Stimulated activated CD4-positive, alpha-beta T cell treated with anti-CD3 and anti-CD28 coated beads, TNF-alpha, amount 100 ng/mL, for 4 hours (primary cell): ENCODE measurements around the gene AGO3.
"Not testable (repeated sequence)": the region's sequence is repeated elsewhere in the genome, so short reads cannot be mapped to it uniquely, and the experiment has no call there.

ENCODE experiments used
- DNase-seq, 3 experiments: peaks; one replicate each; pipeline ENCODE4 v3.0.0-alpha.2; 2020; ENCODE audit warnings: low read depth in 3 of 3

The AGO3 gene

DNA sequence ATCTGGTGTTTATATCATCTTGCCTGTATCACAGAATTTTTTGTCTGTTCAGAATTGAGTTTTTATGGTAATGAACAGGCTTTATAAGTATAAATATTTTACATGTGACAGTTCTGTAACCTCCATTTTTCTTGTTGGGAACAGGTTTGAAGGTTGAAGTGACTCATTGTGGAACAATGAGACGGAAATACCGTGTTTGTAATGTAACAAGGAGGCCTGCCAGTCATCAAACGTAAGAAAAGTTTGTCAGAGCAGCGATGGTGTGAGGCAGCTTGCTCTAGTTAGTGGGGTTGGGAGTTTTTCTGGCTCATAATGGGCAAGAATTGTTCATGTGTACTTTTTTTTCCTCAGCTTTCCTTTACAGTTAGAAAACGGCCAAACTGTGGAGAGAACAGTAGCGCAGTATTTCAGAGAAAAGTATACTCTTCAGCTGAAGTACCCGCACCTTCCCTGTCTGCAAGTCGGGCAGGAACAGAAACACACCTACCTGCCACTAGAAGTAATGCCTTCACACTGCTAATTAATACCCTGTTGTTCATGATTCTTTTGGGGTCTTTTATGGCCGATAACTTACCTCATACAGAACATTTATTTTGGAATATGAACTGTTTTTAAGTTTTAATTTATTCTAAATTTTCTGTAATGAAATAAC lies 77.8 kb downstream of the AGO3 start:
- DNase-seq = no peak

DNA sequence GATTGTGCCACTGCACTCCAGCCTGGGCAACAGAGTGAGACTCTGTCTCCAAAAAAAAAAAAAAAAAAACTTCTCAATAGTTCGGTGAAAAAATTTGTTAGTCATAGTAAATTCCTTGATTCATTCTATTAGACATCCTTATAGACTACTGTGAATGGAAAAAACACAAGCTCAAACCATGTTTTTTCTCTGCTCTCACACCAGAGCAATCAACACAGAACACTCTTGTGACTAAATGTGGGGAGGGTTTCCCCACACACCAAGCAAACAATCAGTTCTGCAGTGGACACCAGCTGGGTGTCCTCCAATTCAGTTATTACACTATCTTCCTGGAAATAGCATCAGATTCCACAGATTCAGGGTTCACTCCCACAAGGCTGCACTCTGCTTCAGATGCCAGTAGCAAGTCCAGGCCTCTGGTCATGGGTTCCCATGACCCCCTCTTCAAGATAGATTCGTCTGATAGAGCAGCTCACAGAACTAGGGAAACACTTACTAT lies 83.9 kb downstream of the AGO3 start:
- no peak for DNase-seq

DNA sequence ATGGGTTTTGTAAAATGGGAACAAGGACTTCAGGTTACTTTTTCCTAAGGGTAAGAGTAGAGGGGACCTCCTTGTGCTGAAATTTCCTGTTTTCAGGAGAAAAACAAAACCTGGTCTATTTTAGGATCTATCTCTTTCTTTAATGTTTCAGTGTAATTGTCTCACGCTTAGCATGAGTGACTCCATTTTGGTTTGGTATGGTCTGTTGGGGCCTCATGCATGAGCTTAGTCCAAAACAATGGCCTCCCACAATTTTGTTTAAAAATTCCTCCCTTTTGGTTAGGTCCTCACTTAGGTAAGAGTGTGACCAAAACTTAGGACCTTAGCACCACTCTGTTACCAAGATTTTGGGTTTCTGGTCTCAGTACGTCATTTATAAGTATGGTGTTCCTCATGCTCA lies 85.8 kb downstream of the AGO3 start:
- DNase-seq = no peak

DNA sequence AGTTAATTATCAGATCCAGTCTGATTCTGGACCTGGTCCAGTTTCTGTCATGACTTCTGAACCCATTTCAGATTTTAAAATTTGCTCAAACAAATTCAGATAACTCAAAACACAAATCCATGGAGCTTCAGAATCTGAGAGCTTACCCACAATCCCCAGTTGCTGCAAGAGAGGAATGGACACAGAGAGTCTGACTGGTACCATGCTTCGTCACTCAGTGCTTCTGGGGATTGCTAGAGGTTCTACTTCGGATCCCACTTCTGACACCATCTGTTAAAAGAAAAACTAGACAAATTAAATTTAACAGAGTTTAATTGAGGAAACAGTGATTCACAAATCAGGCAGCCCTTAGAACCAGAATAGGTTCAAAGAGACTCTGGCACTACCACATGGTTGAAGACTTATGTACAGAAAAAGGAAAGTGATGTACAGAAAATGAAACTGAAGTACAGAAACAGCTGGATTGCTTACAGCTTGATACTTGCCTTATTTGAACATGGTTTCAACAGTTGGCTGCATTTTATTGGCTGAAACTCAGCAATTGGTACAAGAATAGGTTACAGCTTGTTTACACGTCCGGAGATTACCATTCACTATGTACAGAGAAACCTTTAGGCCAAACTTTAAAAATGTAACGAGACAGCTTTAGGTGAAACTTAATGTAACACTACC lies 92.3 kb downstream of the AGO3 start:
- DNase-seq = no peak

DNA sequence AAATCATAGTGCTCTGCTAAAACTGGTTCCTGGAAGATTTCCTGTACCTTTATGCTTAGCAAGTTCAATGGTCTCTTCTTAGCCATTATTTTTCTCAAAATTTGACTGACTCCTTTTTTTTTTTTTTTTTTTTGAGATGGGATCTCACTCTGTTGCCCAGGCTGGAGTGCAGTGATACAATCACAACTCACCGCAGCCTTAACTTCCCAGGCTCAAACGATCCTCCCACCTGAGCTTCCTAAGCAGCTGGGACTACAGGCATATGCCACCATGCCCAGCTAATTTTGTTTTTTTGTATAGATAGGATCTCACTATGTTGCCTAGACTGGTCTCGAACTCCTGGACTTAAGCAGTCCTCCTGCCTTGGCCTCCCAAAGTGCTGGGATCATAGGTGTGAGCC lies 93.1 kb downstream of the AGO3 start:
- not testable (repeated sequence) for DNase-seq

DNA sequence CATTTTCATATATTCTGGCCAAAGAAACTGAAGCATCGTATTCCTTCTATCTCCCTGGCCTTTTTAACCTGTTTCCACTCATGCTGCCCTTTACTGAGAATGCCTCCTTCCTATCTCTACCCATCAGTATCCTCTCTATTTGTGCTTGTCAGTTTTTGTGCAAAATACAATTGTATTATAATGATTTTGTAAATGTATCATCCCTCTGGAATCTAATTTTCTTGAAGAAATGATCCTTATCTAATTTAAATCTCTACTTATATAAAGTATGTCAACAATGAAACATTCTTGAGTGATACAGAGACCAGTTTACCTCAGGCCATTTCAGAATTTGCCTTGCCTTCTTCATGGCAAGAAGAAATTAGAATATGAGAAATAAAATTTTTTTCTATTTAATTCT lies 93.9 kb downstream of the AGO3 start:
- DNase-seq = no peak

DNA sequence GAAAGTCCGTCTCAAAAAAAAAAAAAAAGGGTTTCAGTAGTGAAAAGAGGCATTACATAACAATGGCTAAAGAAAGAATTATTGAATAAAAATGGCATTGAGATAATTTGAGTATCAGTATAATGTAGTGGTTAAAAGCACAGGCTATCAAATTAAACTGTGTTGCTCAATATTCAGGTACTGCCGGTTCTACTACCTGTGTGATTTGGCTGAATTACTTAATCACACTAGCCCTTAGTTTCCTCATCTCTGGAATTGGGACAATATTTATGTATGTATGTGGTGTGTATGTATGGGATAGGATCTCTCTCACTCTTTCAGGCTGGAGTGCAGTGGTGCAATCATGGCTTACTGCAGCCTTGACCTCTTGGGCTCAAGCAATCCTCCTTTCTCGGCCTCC lies 96.9 kb downstream of the AGO3 start:
- no peak for DNase-seq

DNA sequence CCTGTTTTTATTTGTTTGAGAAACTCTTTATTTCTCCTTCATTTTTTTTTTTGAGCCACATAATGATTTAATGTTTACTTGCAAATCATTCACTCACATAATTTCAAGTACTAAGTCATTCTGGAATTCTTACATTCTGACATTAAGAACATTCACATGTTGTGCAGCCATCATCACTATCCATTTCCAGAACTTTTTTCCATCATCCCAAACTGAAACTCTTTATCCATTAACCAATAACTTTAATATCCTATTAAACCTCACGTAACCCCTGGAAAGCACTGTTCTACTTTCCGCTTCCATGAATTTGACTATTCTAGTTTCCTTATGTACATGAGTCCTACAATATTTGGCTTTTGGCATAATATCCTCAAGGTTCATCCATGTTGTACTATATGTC lies 100.5 kb downstream of the AGO3 start:
- no peak for DNase-seq

DNA sequence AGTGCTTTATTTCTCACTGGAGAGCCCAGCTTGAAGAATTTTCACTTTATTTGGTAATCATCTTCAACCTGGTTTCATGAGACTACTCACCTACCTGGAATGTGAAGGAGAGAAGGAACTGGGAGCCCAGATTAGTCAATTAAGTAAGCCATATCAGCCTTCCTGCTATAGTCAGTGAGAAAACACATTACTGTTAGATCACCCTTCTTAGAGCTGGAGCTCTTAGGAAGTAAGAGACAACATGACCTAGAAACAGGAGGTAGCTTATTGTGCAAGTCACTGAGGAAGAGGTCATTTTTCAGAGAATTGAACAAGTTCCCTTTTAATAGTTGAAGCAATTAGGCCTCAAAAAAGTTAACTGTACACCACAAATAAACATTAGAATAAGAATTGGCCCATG lies 103.8 kb downstream of the AGO3 start:
- no peak for DNase-seq

DNA sequence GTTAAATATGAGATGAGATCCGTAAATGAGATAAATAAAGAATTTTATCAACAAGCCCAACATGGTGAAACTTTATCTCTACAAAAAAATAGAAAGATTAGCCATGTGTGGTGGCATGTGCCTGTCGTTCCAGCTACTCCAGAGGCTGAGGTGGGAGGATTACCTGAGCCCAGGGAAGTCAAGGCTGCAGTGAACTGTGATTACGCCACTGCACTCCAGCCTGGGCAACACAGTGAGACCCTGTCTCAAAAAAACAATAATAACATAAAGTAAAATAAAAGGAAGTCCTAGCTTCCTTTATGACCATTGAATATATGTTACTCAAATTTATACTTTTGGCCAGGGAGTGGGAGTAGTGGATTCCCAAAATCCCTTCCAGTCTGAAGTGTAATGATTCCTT lies 104.2 kb downstream of the AGO3 start:
- no peak for DNase-seq

DNA sequence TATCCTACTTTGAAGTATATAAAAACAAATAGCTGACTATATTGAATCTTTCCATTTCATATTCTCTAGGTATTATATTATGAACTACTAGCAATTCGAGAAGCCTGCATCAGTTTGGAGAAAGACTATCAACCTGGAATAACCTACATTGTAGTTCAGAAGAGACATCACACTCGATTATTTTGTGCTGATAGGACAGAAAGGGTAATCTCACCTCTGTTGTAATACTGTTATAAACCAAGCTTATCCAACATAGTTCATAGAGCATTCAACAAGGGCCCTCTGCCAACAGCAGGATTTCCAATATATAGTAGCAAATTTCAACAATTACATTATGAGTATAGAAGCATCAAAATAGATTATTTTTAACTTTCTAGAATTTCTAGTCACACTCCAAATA lies 109.3 kb downstream of the AGO3 start:
- no peak for DNase-seq

DNA sequence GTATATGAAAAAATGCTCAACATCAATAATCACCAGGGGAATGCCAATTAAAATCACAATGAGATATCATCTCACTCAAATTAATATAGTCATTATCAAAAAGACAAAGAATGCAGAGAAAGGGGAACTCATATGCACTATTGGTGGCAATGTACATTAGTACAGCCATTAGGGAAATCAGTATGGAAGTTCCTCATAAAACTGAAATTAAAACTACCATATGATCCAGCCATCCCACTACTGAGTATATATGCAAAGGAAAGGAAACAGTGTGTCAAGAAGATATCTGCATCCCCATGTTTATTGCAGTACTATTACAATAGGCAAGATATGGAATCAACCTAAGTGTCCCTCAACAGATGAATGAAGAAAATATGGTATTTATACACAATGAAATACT lies 120.9 kb downstream of the AGO3 start:
- DNase-seq = no peak

DNA sequence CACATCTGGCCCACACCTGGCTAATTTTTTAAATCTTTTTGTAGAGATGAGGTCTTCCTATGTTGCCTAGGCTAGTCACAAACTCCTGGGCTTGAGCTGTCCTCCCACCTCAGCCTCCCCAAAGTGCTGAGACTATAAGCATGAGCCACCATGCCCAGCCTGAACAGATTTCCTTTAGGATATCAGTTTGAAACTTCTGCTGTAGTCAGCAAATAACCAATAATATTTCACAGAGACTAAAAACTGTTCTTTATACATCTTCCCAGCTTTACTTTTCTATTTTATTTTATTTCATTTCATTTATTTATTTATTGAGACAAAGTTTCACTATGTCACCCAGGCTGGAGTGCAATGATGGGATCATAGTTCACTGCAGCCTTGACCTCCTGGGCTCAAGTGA lies 123.1 kb downstream of the AGO3 start:
- no peak for DNase-seq

DNA sequence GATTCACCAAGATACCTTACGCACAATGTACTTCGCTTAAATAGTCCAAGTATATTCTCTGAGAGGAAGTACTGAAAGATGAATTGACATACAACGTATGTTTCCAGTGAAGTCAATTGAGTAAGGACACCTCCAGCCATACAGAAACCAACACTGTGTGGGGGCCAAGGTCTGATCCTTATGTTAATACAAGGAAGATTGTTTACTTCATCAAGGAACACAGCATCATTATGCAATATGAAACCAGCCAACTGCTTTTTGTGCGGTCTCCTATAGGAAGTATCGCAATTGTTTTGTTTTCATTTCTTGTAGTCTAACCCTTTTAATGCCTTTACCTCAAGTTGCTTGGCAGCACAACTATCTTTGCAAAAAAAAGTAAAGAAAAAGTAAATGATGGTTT lies 124.8 kb downstream of the AGO3 start:
- DNase-seq = no peak

DNA sequence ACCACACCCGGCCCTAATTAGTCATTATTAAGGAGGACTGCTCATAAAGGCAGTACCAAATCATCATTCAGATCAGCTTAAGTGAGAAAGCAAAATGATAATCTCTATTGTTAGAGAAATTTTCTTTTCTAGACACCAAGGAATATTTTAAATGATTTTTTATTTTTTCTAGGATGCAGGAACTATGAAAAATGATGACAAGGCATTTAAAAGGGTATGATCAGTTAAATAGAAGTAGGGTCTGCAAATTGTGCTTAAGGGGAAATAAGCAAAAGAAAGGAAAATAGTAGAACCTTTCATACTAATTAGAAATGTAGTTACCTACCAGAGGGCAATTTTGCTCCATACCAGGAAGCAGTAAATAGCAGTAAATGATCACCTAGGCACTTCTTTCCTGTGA lies 131.4 kb downstream of the AGO3 start:
- no peak for DNase-seq

DNA sequence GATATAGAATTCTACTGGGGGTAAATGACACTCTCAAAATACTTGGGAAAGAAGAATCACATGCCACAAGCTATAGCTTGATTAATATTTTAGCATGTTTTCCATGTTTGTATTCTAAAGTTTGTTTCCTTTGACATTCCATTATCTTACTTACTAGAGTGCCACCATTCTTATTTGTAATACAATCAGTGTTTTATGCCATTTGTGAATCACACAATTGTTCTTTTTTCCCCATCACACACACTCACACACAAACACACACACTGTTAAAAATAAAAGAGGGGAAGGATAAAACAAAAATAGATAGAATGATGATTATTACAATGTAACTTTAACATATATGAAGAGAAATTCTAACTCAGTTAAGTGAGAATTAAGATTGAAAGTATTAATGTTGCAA lies 137.0 kb downstream of the AGO3 start:
- no peak for DNase-seq

DNA sequence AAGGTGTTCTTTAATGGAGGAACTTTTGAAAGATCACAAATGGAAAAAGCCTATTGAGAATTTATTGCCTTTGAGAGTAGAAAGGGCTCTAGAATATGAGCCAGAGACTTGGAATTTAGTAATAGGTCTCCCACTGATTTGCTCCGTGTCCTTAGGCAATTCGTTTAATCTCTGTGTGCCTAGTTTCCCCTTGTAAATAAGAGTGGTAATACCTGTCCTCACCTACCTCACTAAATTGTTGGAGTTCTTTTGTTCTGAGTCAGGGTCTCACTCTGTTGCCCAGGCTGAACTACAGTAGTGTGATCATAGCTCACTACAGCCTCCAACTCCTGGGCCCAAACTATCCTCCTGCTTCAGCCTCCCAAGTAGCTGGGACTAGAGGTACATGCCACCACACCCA lies 138.0 kb downstream of the AGO3 start:
- no peak for DNase-seq

DNA sequence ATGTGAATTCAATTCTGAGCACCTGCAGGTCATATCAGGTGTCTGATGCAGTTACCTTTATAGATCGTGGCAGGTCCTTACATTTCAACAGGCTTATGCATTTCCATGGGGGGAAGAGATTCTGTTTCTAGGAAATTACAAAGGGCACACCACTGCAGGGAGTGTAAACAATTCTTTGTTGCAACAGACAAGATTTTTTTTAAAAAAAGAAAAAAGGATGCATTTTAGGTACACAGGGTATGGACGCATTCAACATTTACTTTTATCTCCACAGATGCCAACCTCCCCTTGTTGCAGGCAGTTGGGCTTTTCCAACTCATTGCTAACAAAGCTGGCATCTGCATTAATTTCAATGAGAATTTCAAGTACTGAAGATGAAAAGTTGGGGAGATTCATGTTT lies 139.4 kb downstream of the AGO3 start:
- DNase-seq = no peak

DNA sequence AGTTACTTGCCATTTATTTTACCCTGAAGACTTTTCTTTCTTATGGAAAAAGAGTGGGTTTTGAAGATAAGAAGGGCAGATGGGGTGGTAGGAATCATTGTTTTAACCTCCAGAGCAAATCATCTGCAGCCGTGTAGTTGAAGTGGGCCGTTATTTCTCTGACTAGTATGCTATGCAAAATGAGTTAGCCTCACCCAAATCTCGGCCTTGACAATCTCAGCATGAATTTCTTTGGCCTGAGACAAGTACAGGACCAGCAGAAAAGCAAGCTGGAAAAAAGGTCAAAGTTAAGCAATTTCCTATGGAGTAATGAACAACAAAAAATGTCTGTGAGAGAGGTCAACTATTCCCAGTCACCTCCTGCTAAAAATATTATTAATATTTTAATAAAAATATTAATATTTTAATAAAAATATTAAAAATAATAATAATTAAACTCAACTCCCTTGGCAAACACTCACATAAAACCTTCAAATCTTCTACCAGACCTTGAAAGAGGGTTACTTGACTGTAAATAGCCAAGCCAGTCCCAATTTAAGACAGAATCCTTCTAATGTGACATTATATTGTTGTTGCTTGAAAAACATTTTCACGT lies 146.2 kb downstream of the AGO3 start:
- DNase-seq = no peak

DNA sequence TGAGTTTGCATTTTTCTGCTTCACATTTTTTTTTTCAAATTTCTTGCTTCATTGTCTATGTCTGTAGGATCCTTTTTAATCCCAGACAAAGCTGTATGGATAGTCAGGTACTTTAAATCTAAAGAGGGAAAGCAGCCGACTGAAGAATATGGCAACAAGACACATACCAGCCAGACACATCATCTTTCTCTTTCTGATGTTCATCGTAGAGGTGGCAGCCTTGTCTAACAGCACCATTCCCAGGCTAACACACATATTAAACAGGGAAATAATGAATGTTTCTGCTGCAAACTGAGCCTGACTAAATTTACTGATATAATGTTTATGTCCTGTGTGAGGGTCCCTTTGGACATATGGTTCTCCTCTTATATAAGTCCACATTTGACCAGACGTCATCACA lies 149.3 kb downstream of the AGO3 start:
- DNase-seq = no peak

DNA sequence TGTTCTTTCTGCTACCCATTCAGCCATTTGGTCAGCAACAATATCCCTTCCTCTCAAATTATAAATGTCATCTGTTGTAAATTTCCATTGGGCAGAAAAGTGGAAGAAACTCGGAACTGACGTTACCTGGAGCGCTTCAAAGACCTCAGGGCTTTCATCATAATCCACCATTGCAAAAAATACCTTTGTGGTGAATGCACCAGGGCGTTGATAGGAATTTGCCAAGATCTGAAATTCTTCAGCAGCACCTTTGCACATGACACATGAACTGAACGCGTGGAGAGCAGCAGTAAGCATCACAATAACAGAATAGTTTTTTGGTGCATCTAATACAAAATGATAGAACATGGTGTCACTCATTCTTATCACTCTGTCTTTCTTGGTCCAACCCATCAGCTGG lies 149.9 kb downstream of the AGO3 start:
- no peak for DNase-seq

DNA sequence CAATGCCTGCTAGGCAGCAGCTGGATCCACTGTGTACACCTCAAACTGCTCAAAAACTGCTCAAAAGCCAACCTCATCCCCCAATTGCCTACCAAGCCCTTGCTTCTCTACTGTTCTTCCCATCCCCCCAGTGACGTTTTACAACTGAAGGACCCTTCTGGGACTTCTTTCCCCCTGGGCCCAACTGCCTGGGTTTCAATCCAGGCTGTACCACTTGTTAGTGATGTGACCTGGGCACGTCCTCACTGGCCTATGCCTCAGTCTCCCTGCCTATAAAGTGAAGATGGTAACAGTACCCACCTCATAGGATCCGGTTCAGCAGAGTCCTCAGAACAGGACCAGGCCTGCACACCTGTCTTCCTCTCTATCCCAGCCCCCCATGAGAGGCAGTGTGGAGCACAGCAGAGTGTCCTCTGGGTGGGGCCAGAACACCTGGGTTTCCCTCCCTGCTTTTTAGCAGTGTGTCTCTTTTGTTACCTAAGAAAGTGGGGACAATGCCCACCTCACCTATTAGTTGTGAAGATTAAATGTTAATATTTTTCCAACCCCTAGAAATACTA lies 151.1 kb downstream of the AGO3 start:
- no peak for DNase-seq

DNA sequence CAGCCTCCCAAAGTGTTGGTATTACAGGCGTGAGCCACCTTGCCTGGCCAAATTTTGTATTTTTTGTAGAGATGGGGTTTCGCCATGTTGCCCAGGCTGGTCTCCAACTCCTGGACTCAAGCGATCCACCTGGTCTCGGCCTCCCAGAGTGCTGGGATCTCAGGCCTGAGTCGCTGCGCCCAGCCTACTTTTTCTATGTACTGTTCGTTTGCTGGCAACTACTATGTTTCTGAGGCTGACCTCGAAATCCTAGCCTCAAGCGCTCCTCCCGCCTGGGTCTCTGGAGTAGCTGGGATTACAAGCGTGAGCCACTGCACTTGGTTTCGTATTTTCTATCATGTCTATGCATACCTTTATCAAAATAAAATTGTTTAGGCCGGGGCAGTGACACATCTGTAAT lies 152.3 kb downstream of the AGO3 start:
- DNase-seq = no peak
